ENCODE measurements around the gene CSNK1G3.
A peak's percentile ranks its signal among the peaks of the same experiment; 100 is the strongest.
"Not testable (repeated sequence)": the region's sequence is repeated elsewhere in the genome, so short reads cannot be mapped to it uniquely, and the experiment has no call there.

CSNK1G3 gene

DNA sequence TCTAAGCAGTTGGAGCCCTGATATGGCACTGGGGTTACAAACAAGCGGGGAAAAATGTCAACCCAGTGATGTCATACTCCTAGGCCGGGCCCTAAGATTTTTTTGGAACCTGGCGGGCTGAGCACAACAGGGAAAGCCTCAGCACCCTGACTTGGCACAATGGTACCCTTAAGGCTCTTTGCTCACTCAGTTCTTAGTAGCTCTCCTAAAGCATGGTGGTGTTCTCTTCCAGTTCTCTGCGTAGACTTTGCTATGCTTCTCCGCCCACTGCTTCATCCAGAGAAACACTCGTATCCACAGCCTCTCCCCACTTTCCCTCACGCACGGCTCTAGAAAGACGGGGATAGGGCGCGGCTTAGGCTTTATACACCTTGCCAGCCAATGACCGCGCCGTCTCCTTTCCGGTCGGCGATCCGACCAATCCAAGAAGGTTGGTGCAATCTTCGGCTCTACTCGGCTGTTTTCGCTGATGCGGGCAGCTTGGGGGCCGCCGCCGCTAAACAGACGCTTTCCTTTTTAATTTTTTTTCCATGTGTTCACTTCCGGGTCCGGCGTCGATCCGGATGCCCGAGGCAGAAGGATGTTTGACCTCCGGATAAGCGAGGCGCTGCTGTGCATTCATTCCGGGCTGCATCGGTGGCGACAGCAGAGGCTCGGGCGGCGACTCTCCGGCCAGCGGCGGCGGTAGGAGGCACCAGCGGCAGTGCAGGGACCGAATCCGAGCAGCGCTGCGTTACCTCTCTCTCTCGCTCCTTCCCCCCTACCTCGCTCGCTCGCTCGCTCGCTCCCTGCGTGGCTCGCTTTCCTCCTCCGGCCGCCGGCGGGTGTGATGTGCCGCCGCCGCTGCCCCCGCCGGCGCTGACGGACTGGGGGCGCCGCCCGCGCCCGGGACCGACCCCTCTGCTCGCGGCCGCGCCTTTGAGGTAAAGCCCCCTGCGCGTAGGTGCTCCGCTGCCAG is at the start of gene CSNK1G3:
CSNK1G3 (plus strand) TSS at position 530 of the 958 bp plus-strand sequence. CDS start 33,487 bp downstream, outside the sequence.
- TF ChIP-seq, protein P1, sequence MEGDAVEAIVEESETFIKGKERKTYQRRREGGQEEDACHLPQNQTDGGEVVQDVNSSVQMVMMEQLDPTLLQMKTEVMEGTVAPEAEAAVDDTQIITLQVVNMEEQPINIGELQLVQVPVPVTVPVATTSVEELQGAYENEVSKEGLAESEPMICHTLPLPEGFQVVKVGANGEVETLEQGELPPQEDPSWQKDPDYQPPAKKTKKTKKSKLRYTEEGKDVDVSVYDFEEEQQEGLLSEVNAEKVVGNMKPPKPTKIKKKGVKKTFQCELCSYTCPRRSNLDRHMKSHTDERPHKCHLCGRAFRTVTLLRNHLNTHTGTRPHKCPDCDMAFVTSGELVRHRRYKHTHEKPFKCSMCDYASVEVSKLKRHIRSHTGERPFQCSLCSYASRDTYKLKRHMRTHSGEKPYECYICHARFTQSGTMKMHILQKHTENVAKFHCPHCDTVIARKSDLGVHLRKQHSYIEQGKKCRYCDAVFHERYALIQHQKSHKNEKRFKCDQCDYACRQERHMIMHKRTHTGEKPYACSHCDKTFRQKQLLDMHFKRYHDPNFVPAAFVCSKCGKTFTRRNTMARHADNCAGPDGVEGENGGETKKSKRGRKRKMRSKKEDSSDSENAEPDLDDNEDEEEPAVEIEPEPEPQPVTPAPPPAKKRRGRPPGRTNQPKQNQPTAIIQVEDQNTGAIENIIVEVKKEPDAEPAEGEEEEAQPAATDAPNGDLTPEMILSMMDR (conservative IDR thresholded peaks at IDR 0.05): peak; percentile 16
- no peak for TF ChIP-seq ZFX (IDR thresholded peaks at IDR 0.05)
- H3K27ac ChIP-seq: peak within 1 kb of the TSS; percentile 91

GRCh38 chr5:123466839-123467238 is 45.1 kb upstream of the CSNK1G3 start:
- not testable (repeated sequence) for H3K27ac ChIP-seq

- no peak for TF ChIP-seq ZFX (IDR thresholded peaks at IDR 0.05)
- TF ChIP-seq, protein P1 (conservative IDR thresholded peaks at IDR 0.05): no peak
- no peak overlapping the region for H3K27ac ChIP-seq
These were observed 40.6 kb upstream of the CSNK1G3 start for GRCh38 chr5:123471385-123471784.

DNA sequence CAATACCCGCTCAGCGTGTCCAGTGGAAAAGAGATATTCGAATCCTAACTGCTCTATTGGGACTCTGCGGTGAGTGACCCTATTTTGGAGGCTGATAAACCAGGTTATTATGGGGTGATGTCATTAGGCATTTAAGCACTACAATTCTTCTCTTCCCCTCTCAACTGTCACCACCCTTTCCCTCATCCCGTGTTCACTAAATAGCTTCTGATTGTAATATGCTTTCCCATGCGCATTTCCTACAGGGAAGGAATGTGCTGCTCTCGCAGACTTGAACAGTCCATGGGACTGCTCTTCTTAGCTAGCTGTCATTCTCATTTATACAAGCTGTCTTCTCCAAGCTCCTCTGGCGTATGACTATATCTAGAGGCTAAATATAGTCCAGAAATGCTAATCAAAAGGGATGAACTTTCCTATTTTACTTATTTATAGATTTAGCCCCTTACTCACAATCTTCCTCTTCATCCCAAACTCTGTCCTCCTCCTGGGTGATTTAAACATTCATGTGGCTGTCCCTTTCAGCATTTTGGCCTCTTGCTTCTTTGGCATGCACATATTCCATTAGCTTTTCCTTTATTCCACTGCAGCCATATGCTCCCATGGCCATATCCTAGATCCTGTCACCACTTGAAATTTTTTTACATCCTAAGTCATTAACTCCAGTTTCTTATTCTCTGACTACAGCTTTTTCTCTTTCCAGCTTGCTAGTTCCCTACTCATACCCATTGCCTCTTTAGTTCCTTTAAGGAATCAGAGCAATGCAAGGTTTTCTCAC is 39.6 kb upstream of the CSNK1G3 start:
- no peak overlapping the region for H3K27ac ChIP-seq
- no peak for TF ChIP-seq ZFX (IDR thresholded peaks at IDR 0.05)
- TF ChIP-seq, protein P1 (conservative IDR thresholded peaks at IDR 0.05): no peak

DNA sequence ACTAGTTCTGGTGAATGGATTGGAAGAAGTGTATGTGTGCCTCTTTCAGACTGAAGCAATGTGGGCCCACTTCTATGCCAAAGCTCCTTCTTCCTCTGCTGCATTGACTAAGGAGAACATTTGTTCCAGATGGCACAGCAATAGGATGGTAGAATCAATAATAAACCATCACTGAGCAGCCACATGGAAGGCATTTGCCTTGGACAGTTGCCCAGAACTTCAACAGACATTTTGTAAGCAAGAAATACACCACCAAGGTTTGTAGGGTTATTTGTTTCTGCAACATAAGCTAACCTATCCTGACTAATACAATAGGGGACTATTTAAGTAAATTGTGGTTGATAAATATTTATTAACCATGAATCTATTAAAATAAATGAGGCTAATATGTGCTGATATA is 37.7 kb upstream of the CSNK1G3 start:
- no peak overlapping the region for H3K27ac ChIP-seq
- TF ChIP-seq ZFX (IDR thresholded peaks at IDR 0.05): no peak
- TF ChIP-seq, protein P1 (conservative IDR thresholded peaks at IDR 0.05): no peak

DNA sequence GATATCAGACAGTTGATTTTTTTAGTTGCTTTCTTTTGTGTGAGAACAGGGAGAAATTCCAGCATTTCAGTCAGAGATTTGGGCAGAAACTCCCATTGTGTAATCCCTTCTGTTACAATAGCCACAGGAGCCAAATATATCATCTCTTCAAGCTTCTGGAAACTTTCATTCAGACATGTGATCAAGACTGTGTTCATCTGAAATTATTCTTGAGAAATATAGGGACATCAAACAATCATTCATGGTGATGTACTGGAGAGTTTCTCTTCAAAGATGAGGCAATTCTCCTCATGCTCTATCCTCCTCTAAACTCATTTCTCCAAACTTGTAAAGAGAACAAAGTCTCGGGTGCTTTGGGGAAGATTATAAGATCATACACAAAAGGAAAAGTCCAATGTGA is 35.2 kb upstream of the CSNK1G3 start:
- no peak for TF ChIP-seq ZFX (IDR thresholded peaks at IDR 0.05)
- TF ChIP-seq, protein P1 (conservative IDR thresholded peaks at IDR 0.05): no peak
- H3K27ac ChIP-seq: no peak overlapping the region

DNA sequence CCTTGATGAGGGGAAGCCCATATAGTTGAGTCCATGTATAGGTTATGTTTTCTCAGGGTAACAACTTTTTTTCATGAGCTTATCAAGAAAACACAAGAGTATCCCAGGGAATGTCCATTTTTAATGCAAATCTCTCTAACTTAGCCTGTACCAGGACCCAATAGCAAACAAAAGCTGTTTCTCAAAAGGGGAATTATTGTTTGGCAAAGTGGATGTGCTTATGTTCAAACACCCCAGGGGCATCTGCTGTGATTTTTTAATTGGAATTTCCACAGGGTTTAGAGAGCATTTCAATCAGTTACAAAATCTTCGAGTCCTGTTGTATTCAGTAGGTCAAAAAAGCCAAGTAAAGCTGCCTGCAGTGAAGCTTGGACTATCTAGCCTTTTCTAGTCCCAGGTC is 33.4 kb upstream of the CSNK1G3 start:
- H3K27ac ChIP-seq: no peak overlapping the region
- TF ChIP-seq, protein P1 (conservative IDR thresholded peaks at IDR 0.05): no peak
- TF ChIP-seq ZFX (IDR thresholded peaks at IDR 0.05): no peak

Data from C4-2B (cell line).